Caco-2 (cell line): ENCODE data around the gene TCF12. TPM values are rescaled to one million over a fixed set of nuclear protein-coding genes. Genes with fewer than 3 reads are reported as not detected.

Experiments
- BruUV-seq: library from RNA; stranded (reverse); fragments of 400-500 nt; replicated peaks from 2 replicates; lab custom pipeline; 2021; lab: Mats Ljungman, UMichigan
- CTCF ChIA-PET: fragments of 300-600 bp; sonication (Branson Sonifier 250); formaldehyde crosslinking; loops from one replicate; lab custom pipeline; 2022; ENCODE audit warnings: antibody characterized with exemption; lab: Charles Lee
- POLR2A ChIA-PET: fragments of 300-600 bp; sonication (Branson Sonifier 250); formaldehyde crosslinking; loops from one replicate; lab custom pipeline; 2022; ENCODE audit warnings: antibody characterized with exemption; lab: Charles Lee
- DNase-seq, 2 experiments: peaks; one replicate each; pipeline versions ENCODE4 v3.0.0 to v3.0.0-alpha.2; 2020 to 2022
- H3K27me3 ChIP-seq: replicated peaks from 2 replicates; pipeline ENCODE4 v1.6.0; 2011; ENCODE audit warnings: low read length; ENCODE audit not compliant: control insufficient read depth, insufficient read depth
- H3K36me3 ChIP-seq: 2 replicates; pipeline ENCODE4 v1.5.1; 2011; ENCODE audit warnings: low read length; ENCODE audit not compliant: control insufficient read depth, insufficient read depth
- H3K4me1 ChIP-seq: fragments of 250-450 bp; sonication (Bioruptor Pico); 2 replicates; pipeline ENCODE4 v1.5.1; 2020; ENCODE audit warnings: mild to moderate bottlenecking
- H3K4me3 ChIP-seq: 2 replicates; pipeline ENCODE4 v1.5.1; 2011; ENCODE audit warnings: low read depth, mild to moderate bottlenecking, control low read depth, low read length
- H3K9me3 ChIP-seq: fragments of 250-450 bp; sonication (Bioruptor Pico); 2 replicates; pipeline ENCODE4 v1.5.1; 2020; ENCODE audit warnings: mild to moderate bottlenecking, moderate library complexity
- H3K27ac Mint-ChIP-seq: one replicate; pipeline ENCODE4 v1.8.0; 2022; ENCODE audit warnings: mixed read lengths; ENCODE audit not compliant: unreplicated experiment
- H3K27me3 Mint-ChIP-seq: one replicate; pipeline ENCODE4 v1.8.0; 2022; ENCODE audit warnings: mixed read lengths; ENCODE audit not compliant: insufficient read depth, unreplicated experiment
- H3K36me3 Mint-ChIP-seq: one replicate; pipeline ENCODE4 v1.8.0; 2022; ENCODE audit warnings: mild to moderate bottlenecking, mixed read lengths; ENCODE audit not compliant: insufficient read depth, unreplicated experiment
- H3K4me1 Mint-ChIP-seq: one replicate; pipeline ENCODE4 v1.8.0; 2022; ENCODE audit warnings: low read depth, mixed read lengths; ENCODE audit not compliant: unreplicated experiment
- H3K4me3 Mint-ChIP-seq: one replicate; pipeline ENCODE4 v1.8.0; 2022; ENCODE audit warnings: mild to moderate bottlenecking, moderate library complexity, mixed read lengths; ENCODE audit not compliant: unreplicated experiment
- H3K9me3 Mint-ChIP-seq: one replicate; pipeline ENCODE4 v1.8.0; 2022; ENCODE audit warnings: mixed read lengths; ENCODE audit not compliant: unreplicated experiment
- CTCF ChIP-seq, 2 experiments: fragments of 200-600 bp in 1 of 2; IDR thresholded peaks; 1 replicate in 1 of 2; 2 replicates in 1 of 2; pipeline versions ENCODE4 v1.5.1 to v1.8.0; 2011 to 2022; ENCODE audit warnings: antibody characterized with exemption in 1 of 2, control low read depth in 1 of 2, inconsistent platforms in 1 of 2, low read depth in 1 of 2, low read length in 1 of 2, mild to moderate bottlenecking in 1 of 2, moderate library complexity in 1 of 2; ENCODE audit not compliant: insufficient read depth in 1 of 2, severe bottlenecking in 1 of 2, unreplicated experiment in 1 of 2
- intact Hi-C: fragments of 100-400 bp; cut with micrococcal nuclease; formaldehyde crosslinking; loops from one replicate; pipeline ENCODE4 v1.10.0; 2022; ENCODE audit not compliant: unreplicated experiment
- total RNA-seq: library from RNA; stranded (reverse); gene quantifications from 2 replicates; pipeline ENCODE4 v1.2.3, GENCODE V29; 2022

Gene TCF12
- total RNA-seq, 1 experiment from 2014 or later, result 64.4 TPM

DNA sequence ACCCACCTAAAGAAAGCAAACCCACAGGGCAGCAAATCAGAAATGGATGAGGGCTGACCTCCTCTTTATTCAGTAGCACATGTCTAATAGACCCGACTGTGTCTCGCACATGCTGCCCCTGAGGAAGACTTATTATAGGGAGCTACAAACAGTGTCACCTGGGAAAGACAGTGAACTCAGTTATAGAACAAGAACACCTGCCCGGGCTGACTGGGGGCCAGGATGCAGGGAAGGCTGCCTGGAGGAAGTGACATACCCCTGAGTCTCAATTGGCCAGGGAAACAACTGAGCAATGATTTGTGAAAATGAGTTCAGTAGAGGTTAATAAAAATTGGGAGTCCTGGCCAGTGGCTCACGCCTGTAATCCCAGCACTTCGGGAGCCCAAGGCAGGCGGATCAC lies 379.2 kb downstream of the TCF12 start:
- Mint-ChIP-seq H3K4me3 (no peak overlapping the region), H3K4me1 (no peaks in the 10 kb centered on the region), H3K36me3 (peaks cover 7% of the 10 kb centered on the region), H3K9me3 (no peaks in the 10 kb centered on the region), H3K27ac (no peak overlapping the region), H3K27me3 (no peaks in the 10 kb centered on the region)
- Histone ChIP-seq H3K36me3 (no peaks in the 10 kb centered on the region; the same call in 1 of the 2 replicates), H3K27me3 (no peaks in the 10 kb centered on the region), H3K4me1 (no peaks in the 10 kb centered on the region), H3K4me3 (no peak overlapping the region), H3K9me3 (no peaks in the 10 kb centered on the region)
- BruUV-seq, result no TSS peak
- ChIA-PET POLR2A (no interaction called here), CTCF (no interaction called here)
- no peak for DNase-seq
- no peak for TF ChIP-seq CTCF (IDR thresholded peaks at IDR 0.05; ENCODE audit: insufficient read depth in 1 of 2, low read depth in 1 of 2, low read length in 1 of 2, severe bottlenecking in 1 of 2, unreplicated experiment in 1 of 2)
- intact Hi-C loops, result no loop called here

- POLR2A ChIA-PET, result no interaction called here
- intact Hi-C loops, result no loop called here
- H3K27ac Mint-ChIP-seq, result no peak overlapping the region
- H3K4me1 Mint-ChIP-seq, result no peaks in the 10 kb centered on the region
- Histone ChIP-seq H3K4me1 (no peaks in the 10 kb centered on the region), H3K36me3 (no peaks in the 10 kb centered on the region; the same call in 1 of the 2 replicates), H3K4me3 (no peak overlapping the region), H3K9me3 (no peaks in the 10 kb centered on the region), H3K27me3 (no peaks in the 10 kb centered on the region)
- no peaks in the 10 kb centered on the region for H3K27me3 Mint-ChIP-seq
- CTCF ChIA-PET, result no interaction called here
- H3K9me3 Mint-ChIP-seq, result no peaks in the 10 kb centered on the region
- TF ChIP-seq CTCF (IDR thresholded peaks at IDR 0.05; ENCODE audit: insufficient read depth in 1 of 2, low read depth in 1 of 2, low read length in 1 of 2, severe bottlenecking in 1 of 2, unreplicated experiment in 1 of 2), result no peak
- BruUV-seq, result no TSS peak
- H3K36me3 Mint-ChIP-seq, result peaks cover 7% of the 10 kb centered on the region
- no peak overlapping the region for H3K4me3 Mint-ChIP-seq
- no peak for DNase-seq
Measured at GRCh38 chr15:57298204-57298603, 379.8 kb downstream of the TCF12 start.

DNA sequence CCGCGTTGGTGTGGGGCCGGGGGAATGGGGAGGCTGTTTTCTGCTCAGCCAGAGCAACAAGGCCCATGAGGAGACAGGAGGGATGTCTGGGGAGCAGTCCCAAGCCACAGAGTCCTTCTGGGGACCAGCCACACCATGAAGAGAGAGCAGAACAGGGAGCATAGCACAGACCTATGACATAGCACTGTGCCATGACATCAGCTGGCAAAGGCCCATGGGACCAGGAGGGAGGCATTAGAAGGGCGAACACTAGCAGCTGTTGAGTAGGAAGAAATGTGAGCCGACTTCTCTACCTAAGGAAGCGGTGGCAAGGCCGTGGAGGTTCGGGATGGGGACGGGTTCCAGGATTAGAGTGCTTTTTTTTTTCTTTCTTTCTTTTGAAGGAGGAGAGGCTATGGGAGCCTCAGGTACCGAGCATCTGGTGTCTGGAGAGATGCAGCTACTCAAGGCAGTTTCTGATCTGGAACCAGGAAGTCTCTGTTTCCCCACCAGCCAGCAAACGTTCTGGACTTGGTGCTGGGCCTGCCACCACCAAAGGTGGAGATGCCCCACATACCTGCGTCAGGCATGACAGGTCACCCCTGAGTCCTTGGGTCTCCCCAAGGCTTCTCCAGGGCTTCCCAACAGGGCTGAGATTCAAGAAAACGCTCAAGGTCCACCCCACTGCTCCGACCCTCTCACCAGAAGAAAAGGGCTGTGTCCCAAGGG lies 380.6 kb downstream of the TCF12 start:
- no peak for TF ChIP-seq CTCF (IDR thresholded peaks at IDR 0.05; ENCODE audit: insufficient read depth in 1 of 2, low read depth in 1 of 2, low read length in 1 of 2, severe bottlenecking in 1 of 2, unreplicated experiment in 1 of 2)
- Mint-ChIP-seq H3K27me3 (no peaks in the 10 kb centered on the region), H3K36me3 (peaks cover 7% of the 10 kb centered on the region), H3K9me3 (no peaks in the 10 kb centered on the region), H3K4me3 (no peak overlapping the region), H3K4me1 (no peaks in the 10 kb centered on the region), H3K27ac (no peak overlapping the region)
- H3K27me3 ChIP-seq, result no peaks in the 10 kb centered on the region
- DNase-seq, result no peak
- H3K4me3 ChIP-seq, result no peak overlapping the region
- intact Hi-C loops, result no loop called here
- ChIA-PET CTCF (no interaction called here), POLR2A (no interaction called here)
- BruUV-seq, result no TSS peak
- no peaks in the 10 kb centered on the region for H3K9me3 ChIP-seq
- no peaks in the 10 kb centered on the region; the same call in 1 of the 2 replicates for H3K36me3 ChIP-seq
- no peaks in the 10 kb centered on the region for H3K4me1 ChIP-seq
